Ishikawa (cell line): ENCODE measurements around the gene RMI1.

ENCODE experiments used
- CEBPB ChIP-seq: IDR thresholded peaks from 2 replicates; pipeline ENCODE4 v1.6.1; 2012
- CREB1 ChIP-seq: IDR thresholded peaks from 2 replicates; pipeline ENCODE4 v1.6.1; 2012; ENCODE audit warnings: low read depth
- EGR1 ChIP-seq: IDR thresholded peaks from 2 replicates; pipeline ENCODE4 v1.6.1; 2012
- EP300 ChIP-seq: IDR thresholded peaks from 2 replicates; pipeline ENCODE4 v1.6.1; 2012; ENCODE audit warnings: borderline replicate concordance
- FOXM1 ChIP-seq: IDR thresholded peaks from 2 replicates; pipeline ENCODE4 v1.6.1; 2012; ENCODE audit warnings: low read depth, borderline replicate concordance
- MAX ChIP-seq: IDR thresholded peaks from 2 replicates; pipeline ENCODE4 v1.6.1; 2012
- NFIC ChIP-seq: IDR thresholded peaks from 2 replicates; pipeline ENCODE4 v1.6.1; 2012
- RAD21 ChIP-seq: IDR thresholded peaks from 2 replicates; pipeline ENCODE4 v1.6.1; 2012; ENCODE audit warnings: low read depth
- REST ChIP-seq: IDR thresholded peaks from 2 replicates; pipeline ENCODE4 v1.6.1; 2012; ENCODE audit warnings: low read depth, mild to moderate bottlenecking
- TAF1 ChIP-seq: IDR thresholded peaks from 2 replicates; pipeline ENCODE4 v1.6.1; 2012; ENCODE audit warnings: low read depth, mild to moderate bottlenecking
- TCF12 ChIP-seq: IDR thresholded peaks from 2 replicates; pipeline ENCODE4 v1.6.1; 2012; ENCODE audit warnings: low read depth
- TEAD4 ChIP-seq: IDR thresholded peaks from 2 replicates; pipeline ENCODE4 v1.6.1; 2012
- YY1 ChIP-seq: IDR thresholded peaks from 2 replicates; pipeline ENCODE4 v1.6.1; 2012; ENCODE audit warnings: low read depth
- ZBTB7A ChIP-seq: IDR thresholded peaks from 2 replicates; pipeline ENCODE4 v1.6.1; 2012; ENCODE audit warnings: low read depth
- TF ChIP-seq, protein P1 (sequence below): IDR thresholded peaks from 2 replicates; pipeline ENCODE4 v1.6.1; 2012

RMI1 gene

DNA sequence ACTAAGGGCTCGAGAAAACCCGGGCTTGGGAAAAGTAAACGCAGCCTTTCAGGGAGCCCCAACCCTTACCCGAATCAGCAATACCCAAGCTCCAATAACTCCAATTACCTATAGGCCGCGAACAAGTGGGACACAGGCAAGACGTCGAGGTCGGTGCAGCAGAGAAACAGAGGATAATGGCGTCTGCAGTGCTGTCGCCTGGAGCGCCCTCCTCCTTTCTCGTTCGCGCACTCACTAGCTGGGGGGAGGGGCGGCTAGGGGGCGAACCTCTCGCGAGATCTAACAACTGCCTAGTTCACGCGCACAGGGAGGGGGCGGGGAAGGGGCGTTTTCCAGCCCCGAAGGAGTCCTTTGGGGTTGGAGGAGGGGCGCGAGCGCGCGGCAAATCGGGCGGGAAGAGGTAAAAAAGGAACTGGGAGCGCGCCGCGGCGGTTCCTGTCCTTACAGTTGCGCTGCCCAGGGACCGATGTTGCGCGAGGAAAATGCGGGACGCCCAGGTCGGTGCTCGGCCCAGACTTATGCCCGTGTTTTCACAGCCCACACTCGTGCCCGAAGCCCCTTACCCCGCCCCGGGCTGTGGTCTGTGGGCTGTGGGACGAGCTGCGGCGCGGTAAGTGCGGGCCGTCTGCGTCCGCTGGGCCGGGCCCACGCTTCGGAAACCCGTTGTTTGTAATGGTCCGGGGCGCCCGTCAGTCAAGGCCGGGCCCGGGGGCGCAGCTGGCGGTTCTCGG lies at the start of gene RMI1:
Gene RMI1, plus strand, starts transcription at position 411 of the 731 bp plus-strand sequence. CDS start 20,182 bp downstream, outside the sequence.
- 0 out of 2 replicates have a peak, but pooled peaks have one; percentile 17 for TF ChIP-seq NFIC
- peak; percentile 40; the same call in 1 of the 2 replicates for TF ChIP-seq CEBPB
- peak; percentile 87 for TF ChIP-seq TAF1
- TF ChIP-seq YY1: peak; percentile 91
- peak; percentile 60; the same call in 1 of the 2 replicates for TF ChIP-seq TCF12
- no peak for TF ChIP-seq REST
- no peak; the same call in 1 of the 2 replicates for TF ChIP-seq FOXM1
- peak; percentile 42; the same call in 1 of the 2 replicates for TF ChIP-seq EP300
- TF ChIP-seq MAX: peak; percentile 89
- TF ChIP-seq ZBTB7A: peak; percentile 88
- 0 out of 2 replicates have a peak, but pooled peaks have one; percentile 1 for TF ChIP-seq TEAD4
- TF ChIP-seq, protein P1, sequence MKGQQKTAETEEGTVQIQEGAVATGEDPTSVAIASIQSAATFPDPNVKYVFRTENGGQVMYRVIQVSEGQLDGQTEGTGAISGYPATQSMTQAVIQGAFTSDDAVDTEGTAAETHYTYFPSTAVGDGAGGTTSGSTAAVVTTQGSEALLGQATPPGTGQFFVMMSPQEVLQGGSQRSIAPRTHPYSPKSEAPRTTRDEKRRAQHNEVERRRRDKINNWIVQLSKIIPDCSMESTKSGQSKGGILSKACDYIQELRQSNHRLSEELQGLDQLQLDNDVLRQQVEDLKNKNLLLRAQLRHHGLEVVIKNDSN: no peak
- TF ChIP-seq EGR1: peak; percentile 45; the same call in 1 of the 2 replicates

DNA sequence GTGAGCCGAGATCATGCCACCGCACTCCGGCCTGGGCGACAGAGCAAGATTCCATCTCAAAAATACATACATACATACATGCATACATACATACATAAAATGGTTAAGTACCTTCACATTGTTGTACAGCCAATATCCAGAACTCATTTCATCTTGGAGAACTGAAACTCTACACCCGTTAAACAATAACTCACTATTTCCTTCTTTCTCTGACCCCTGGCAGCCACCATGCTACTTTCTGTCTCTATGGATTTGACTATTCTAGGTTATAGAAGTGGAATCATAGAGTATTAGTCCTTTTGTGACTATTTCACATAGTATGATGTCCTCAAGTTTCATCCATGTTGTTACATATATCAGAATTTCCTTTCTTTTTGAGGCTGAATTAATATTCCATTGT lies 49.7 kb upstream of the RMI1 start:
- TF ChIP-seq RAD21 (no peak), TAF1 (no peak), YY1 (no peak), EGR1 (no peak), ZBTB7A (no peak), REST (no peak), CREB1 (no peak), FOXM1 (no peak), TCF12 (no peak), NFIC (no peak), CEBPB (no peak), TEAD4 (no peak), MAX (no peak)
- TF ChIP-seq, protein P1: no peak

GRCh38 chr9:83932011-83932410 lies 48.6 kb upstream of the RMI1 start:
- no peak for TF ChIP-seq TAF1
- no peak for TF ChIP-seq NFIC
- no peak for TF ChIP-seq YY1
- no peak for TF ChIP-seq CREB1
- no peak for TF ChIP-seq FOXM1
- TF ChIP-seq RAD21: no peak

- TF ChIP-seq EGR1: no peak
- TF ChIP-seq FOXM1: no peak
- no peak for TF ChIP-seq TEAD4
- no peak for TF ChIP-seq TAF1
- no peak for TF ChIP-seq REST
- TF ChIP-seq NFIC: no peak
- TF ChIP-seq, protein P1: no peak
- TF ChIP-seq YY1: no peak
- no peak for TF ChIP-seq CEBPB
- no peak for TF ChIP-seq TCF12
Measured at GRCh38 chr9:83932851-83933250, 47.8 kb upstream of the RMI1 start.
